ENCODE data around the gene RAD9A. TPM values are rescaled to one million over a fixed set of nuclear protein-coding genes. Genes with fewer than 3 reads are reported as not detected.

RAD9A gene
- total RNA-seq, 1 donor from 2014 or later, result 28.9 TPM

GRCh38 chr11:67413266-67413849 lies 21.6 kb downstream of the RAD9A start:
- Histone ChIP-seq H3K9me3 (no peaks in the 10 kb centered on the region), H3K4me3 (no peak overlapping the region), H3K27me3 (ENCODE audit: low read depth) (no peaks in the 10 kb centered on the region), H3K4me1 (peaks cover 38% of the 10 kb centered on the region), H3K36me3 (no peaks in the 10 kb centered on the region), H3K27ac (no peak overlapping the region)
- no peak for DNase-seq
- ATAC-seq, result no peak
- intact Hi-C loops (cut with DNase I), result no loop called here
- TF ChIP-seq CTCF (IDR thresholded peaks at IDR 0.05), result no peak

- ATAC-seq (peak in 1 of 2 donors; percentile 20), DNase-seq (no peak)
- H3K36me3 ChIP-seq, result no peaks in the 10 kb centered on the region
- H3K27me3 ChIP-seq (ENCODE audit: low read depth), result no peaks in the 10 kb centered on the region
- intact Hi-C loops (cut with DNase I), result no loop called here
- H3K9me3 ChIP-seq, result no peaks in the 10 kb centered on the region
- H3K4me3 ChIP-seq, result peak within 1 kb of the TSS; percentile 37
- TF ChIP-seq CTCF (IDR thresholded peaks at IDR 0.05), result no peak
- H3K27ac ChIP-seq, result peak within 1 kb of the TSS; percentile 26
- peaks cover 50% of the 10 kb centered on the region for H3K4me1 ChIP-seq
These were observed 23.9 kb downstream of the RAD9A start, which contains the start of gene CARNS1 for GRCh38 chr11:67415501-67416304. Gene CARNS1, plus strand, starts transcription at chr11:67415678. Its CDS starts 522 bp downstream, at chr11:67416200.

- H3K9me3 ChIP-seq, result no peaks in the 10 kb centered on the region
- peak overlapping the region; percentile 62 for H3K27ac ChIP-seq
- DNase-seq (peak; percentile 69), ATAC-seq (no peak)
- no peak for TF ChIP-seq CTCF (IDR thresholded peaks at IDR 0.05)
- no peak overlapping the region for H3K4me3 ChIP-seq
- H3K4me1 ChIP-seq, result peaks cover 55% of the 10 kb centered on the region
- H3K27me3 ChIP-seq (ENCODE audit: low read depth), result no peaks in the 10 kb centered on the region
- H3K36me3 ChIP-seq, result no peaks in the 10 kb centered on the region
- intact Hi-C loops (cut with DNase I), result no loop called here
These were observed 24.9 kb downstream of the RAD9A start for GRCh38 chr11:67416416-67417335.

- no peaks in the 10 kb centered on the region for H3K9me3 ChIP-seq
- intact Hi-C loops (cut with DNase I), result no loop called here
- TF ChIP-seq CTCF (IDR thresholded peaks at IDR 0.05), result no peak
- H3K36me3 ChIP-seq, result no peaks in the 10 kb centered on the region
- H3K4me3 ChIP-seq, result no peak overlapping the region
- DNase-seq (no peak), ATAC-seq (no peak)
- peak overlapping the region; percentile 62 for H3K27ac ChIP-seq
- H3K4me1 ChIP-seq, result peaks cover 55% of the 10 kb centered on the region
- no peaks in the 10 kb centered on the region for H3K27me3 ChIP-seq (ENCODE audit: low read depth)
These were observed 25.6 kb downstream of the RAD9A start for GRCh38 chr11:67417425-67417824.
